GM10248 (cell line): ENCODE measurements around the gene PLCB1.

ENCODE experiments used
- CTCF ChIA-PET: fragments of 300-600 bp; sonication (Branson Sonifier 250); formaldehyde crosslinking; extraction: SDS; loops from one replicate; lab custom pipeline; 2021; ENCODE audit warnings: antibody characterized with exemption; lab: Yijun Ruan, JAX
- POLR2A ChIA-PET: fragments of 350-650 bp; sonication (Branson Sonifier 250); formaldehyde crosslinking; extraction: SDS; loops from one replicate; lab custom pipeline; 2020; ENCODE audit warnings: antibody characterized with exemption; lab: Yijun Ruan, JAX
- DNase-seq: peaks from one replicate; pipeline ENCODE4 v3.0.0; 2012; ENCODE audit errors: extremely low spot score
- CTCF ChIP-seq: IDR thresholded peaks from 2 replicates; pipeline ENCODE4 v1.5.1; 2012; ENCODE audit warnings: mild to moderate bottlenecking, low read depth; ENCODE audit errors: extremely low read depth, missing control alignments, control extremely low read depth

The PLCB1 gene

GRCh38 chr20:8223091-8223870, 91.2 kb downstream of the PLCB1 start:
- ChIA-PET POLR2A (no interaction called here), CTCF (no interaction called here)
- DNase-seq: no peak
- no peak for TF ChIP-seq CTCF

- TF ChIP-seq CTCF: no peak
- ChIA-PET CTCF (interaction anchor here (0.9 to 1.2 kb wide), 3 partner anchors 10 to 195 kb away, joined by 3 to 4 read pairs (median 3); no protein-coding TSS in a partner anchor), POLR2A (no interaction called here)
- no peak for DNase-seq
Observed at GRCh38 chr20:8225658-8226057, 93.6 kb downstream of the PLCB1 start.

- POLR2A ChIA-PET: no interaction called here
- CTCF ChIA-PET: interaction anchor here (0.9 to 1.4 kb wide), 4 partner anchors 9 to 196 kb away, joined by 3 to 4 read pairs (median 4); no protein-coding TSS in a partner anchor
- DNase-seq: no peak
- TF ChIP-seq CTCF: no peak
Observed at GRCh38 chr20:8226106-8226505, 94.0 kb downstream of the PLCB1 start.

GRCh38 chr20:8227293-8227692, 95.2 kb downstream of the PLCB1 start:
- no peak for DNase-seq
- POLR2A ChIA-PET: no interaction called here
- no peak for TF ChIP-seq CTCF
- CTCF ChIA-PET: interaction anchor here (1.4 to 1.5 kb wide), 2 partner anchors 11 to 14 kb away, joined by 4 read pairs; no protein-coding TSS in a partner anchor

GRCh38 chr20:8228315-8228714, 96.2 kb downstream of the PLCB1 start:
- no peak for TF ChIP-seq CTCF
- CTCF ChIA-PET: interaction anchor here (1.5 kb wide), 1 partner anchor 12 kb away, joined by 4 read pairs; no protein-coding TSS in a partner anchor
- DNase-seq: no peak
- POLR2A ChIA-PET: no interaction called here

GRCh38 chr20:8229090-8229489, 97.0 kb downstream of the PLCB1 start:
- ChIA-PET CTCF (no interaction called here), POLR2A (no interaction called here)

More at GRCh38 chr20:8229090-8229489, 97.0 kb downstream of the PLCB1 start:
- no peak for TF ChIP-seq CTCF
- DNase-seq: no peak
